ENCODE results near the gene RPTOR. TPM values are rescaled to one million over a fixed set of nuclear protein-coding genes. Genes with fewer than 3 reads are reported as not detected.

RPTOR gene
- total RNA-seq, 2 experiments from 2014 or later = 53.1 to 54.0 TPM

DNA sequence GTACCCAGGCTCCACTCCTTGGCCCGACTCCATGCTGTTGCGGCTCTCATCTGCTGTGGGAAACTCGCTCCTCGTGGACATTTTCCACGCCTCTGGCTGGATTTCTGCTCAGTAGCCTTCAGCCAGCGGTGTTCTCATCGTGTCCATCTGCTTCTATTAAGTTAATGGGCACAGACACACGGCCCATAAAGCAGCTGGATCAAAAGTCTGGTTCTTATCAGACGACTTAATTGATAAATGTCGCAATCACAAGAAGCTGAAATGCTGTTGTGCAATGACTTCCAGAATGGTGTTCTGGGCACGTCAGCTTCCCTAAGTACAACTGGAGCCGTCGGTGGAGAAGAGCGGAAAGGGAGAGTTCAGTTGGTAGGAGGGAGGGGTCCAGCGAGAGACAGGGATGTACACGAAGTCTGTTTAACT, 235.3 kb downstream of the RPTOR start:
- Mint-ChIP-seq H3K27ac (peak overlapping the region; percentile 90), H3K4me3 (no peak overlapping the region), H3K36me3 (ENCODE audit: low read depth) (peaks cover 48% of the 10 kb centered on the region), H3K9me3 (ENCODE audit: insufficient read depth) (no peaks in the 10 kb centered on the region), H3K4me1 (ENCODE audit: low read depth) (peaks cover 84% of the 10 kb centered on the region), H3K27me3 (ENCODE audit: low read depth) (no peaks in the 10 kb centered on the region)
- ChIA-PET CTCF (interaction anchor here (1.4 to 4.4 kb wide), 5 partner anchors 11 to 204 kb away, joined by 4 to 44 read pairs (median 7); no protein-coding TSS in a partner anchor), POLR2A (interaction anchor here (0.6 to 4.0 kb wide), 6 partner anchors 11 to 238 kb away, joined by 3 to 41 read pairs (median 4); no protein-coding TSS in a partner anchor)
- ATAC-seq = no peak
- DNase-seq = no peak

DNA sequence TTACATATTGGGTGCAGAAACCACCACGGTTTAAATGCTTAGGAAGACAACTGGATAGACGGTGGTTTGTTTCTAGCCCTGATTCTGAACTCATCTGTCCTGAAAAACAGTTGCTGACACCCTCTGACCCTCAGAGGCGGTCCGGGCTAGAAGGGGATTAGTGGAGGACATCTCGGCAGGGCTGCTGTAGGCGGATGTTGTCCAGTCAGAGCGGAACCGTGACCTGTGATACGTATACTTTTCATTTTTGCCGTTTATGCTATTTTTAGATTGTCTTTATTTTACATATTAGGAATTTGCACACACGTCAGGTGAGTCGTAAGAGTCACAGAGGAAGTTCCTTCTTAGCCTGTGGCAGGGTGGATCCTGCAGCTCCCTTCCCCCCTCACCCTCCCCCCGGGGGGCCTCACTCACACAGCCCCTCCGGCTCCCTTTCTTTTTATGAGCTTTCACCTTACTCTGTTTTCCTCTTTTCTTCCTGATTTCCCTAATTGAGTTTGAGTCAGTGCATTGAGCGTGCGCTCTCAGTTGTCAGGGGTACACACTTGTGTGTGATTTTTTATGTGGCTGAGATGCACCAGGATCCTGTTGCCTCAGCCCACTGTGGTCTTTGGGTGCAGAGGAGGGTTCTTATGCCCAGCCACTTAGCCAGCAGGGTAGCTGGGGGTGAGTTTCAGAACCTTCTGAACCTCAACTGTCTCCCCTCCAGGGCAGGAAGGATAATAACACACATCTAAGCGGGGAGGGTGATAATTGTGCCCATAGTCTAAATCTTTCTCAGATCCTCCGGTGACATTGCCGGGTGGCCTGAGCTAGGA, 236.0 kb downstream of the RPTOR start:
- no peaks in the 10 kb centered on the region for H3K9me3 Mint-ChIP-seq (ENCODE audit: insufficient read depth)
- no peaks in the 10 kb centered on the region for H3K27me3 Mint-ChIP-seq (ENCODE audit: low read depth)
- CTCF ChIA-PET = interaction anchor here (0.7 to 4.4 kb wide), 15 partner anchors 10 to 205 kb away, joined by 3 to 44 read pairs (median 4); no protein-coding TSS in a partner anchor
- peak; percentile 76 for DNase-seq
- peak; percentile 73 for ATAC-seq
- H3K4me3 Mint-ChIP-seq = peak overlapping the region; percentile 52
- peaks cover 48% of the 10 kb centered on the region for H3K36me3 Mint-ChIP-seq (ENCODE audit: low read depth)
- POLR2A ChIA-PET = interaction anchor here (0.6 to 4.0 kb wide), 15 partner anchors 10 to 347 kb away, joined by 3 to 41 read pairs (median 4); no protein-coding TSS in a partner anchor
- H3K4me1 Mint-ChIP-seq (ENCODE audit: low read depth) = peaks cover 85% of the 10 kb centered on the region
- peak overlapping the region; percentile 90 for H3K27ac Mint-ChIP-seq

DNA sequence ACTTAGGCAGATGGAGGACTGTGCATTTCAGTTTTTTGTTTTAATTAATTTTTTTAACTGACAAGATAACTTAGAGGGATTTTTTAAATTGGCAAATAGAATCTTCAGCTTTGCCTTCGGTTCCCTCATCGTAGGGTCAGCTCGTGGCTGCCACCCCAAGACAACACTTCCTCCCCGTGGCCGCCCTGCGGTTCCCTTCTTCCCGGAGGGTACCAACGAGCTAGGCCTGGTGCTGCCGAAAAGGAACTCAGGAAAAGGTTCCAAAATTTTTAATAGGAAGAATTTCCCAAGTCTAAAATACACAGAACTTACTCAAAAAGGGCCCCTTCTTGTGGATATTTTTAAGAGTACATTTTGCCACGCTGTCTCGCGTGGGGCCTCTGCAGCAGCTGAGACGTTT, 236.6 kb downstream of the RPTOR start:
- ATAC-seq (peak; percentile 9), DNase-seq (no peak)
- peaks cover 87% of the 10 kb centered on the region for H3K4me1 Mint-ChIP-seq (ENCODE audit: low read depth)
- peak overlapping the region; percentile 90 for H3K27ac Mint-ChIP-seq
- ChIA-PET CTCF (interaction anchor here (0.7 to 4.4 kb wide), 16 partner anchors 10 to 206 kb away, joined by 3 to 44 read pairs (median 4); no protein-coding TSS in a partner anchor), POLR2A (interaction anchor here (0.6 to 4.0 kb wide), 14 partner anchors 10 to 348 kb away, joined by 3 to 41 read pairs (median 4); no protein-coding TSS in a partner anchor)
- H3K9me3 Mint-ChIP-seq (ENCODE audit: insufficient read depth) = no peaks in the 10 kb centered on the region
- H3K27me3 Mint-ChIP-seq (ENCODE audit: low read depth) = no peaks in the 10 kb centered on the region
- peaks cover 55% of the 10 kb centered on the region for H3K36me3 Mint-ChIP-seq (ENCODE audit: low read depth)
- peak overlapping the region; percentile 52 for H3K4me3 Mint-ChIP-seq

DNA sequence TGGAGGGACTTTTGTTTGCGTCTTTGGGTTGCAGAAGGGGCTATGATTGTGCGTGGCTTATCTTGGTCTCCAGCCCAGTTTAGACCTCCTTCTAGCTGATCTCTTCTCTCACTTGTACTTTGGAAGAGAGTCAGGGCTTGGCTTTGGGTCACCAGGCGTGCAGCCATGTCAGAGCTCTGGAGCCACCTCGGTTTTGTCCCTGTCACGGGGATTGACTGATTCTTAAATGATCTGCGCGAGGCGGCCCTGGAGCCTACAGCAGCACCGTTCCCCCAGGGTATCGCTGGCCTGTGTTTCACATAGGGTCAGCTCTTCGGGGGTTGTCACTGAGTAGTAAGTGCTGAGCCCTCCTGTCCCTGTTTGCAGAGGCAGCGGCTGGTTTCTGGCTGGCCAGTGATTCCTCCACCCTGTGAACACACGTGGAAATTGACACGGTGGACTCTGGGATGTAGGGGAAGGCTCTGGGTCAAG, 237.2 kb downstream of the RPTOR start:
- Mint-ChIP-seq H3K4me1 (ENCODE audit: low read depth) (peaks cover 88% of the 10 kb centered on the region), H3K27ac (peak overlapping the region; percentile 90), H3K4me3 (peak overlapping the region; percentile 52), H3K27me3 (ENCODE audit: low read depth) (no peaks in the 10 kb centered on the region), H3K9me3 (ENCODE audit: insufficient read depth) (no peaks in the 10 kb centered on the region), H3K36me3 (ENCODE audit: low read depth) (peaks cover 54% of the 10 kb centered on the region)
- CTCF ChIA-PET = interaction anchor here (0.7 to 4.4 kb wide), 13 partner anchors 9 to 206 kb away, joined by 3 to 44 read pairs (median 4); no protein-coding TSS in a partner anchor
- no peak for DNase-seq
- ATAC-seq = no peak
- POLR2A ChIA-PET = interaction anchor here (0.7 to 4.0 kb wide), 9 partner anchors 9 to 327 kb away, joined by 3 to 41 read pairs (median 4); no protein-coding TSS in a partner anchor

DNA sequence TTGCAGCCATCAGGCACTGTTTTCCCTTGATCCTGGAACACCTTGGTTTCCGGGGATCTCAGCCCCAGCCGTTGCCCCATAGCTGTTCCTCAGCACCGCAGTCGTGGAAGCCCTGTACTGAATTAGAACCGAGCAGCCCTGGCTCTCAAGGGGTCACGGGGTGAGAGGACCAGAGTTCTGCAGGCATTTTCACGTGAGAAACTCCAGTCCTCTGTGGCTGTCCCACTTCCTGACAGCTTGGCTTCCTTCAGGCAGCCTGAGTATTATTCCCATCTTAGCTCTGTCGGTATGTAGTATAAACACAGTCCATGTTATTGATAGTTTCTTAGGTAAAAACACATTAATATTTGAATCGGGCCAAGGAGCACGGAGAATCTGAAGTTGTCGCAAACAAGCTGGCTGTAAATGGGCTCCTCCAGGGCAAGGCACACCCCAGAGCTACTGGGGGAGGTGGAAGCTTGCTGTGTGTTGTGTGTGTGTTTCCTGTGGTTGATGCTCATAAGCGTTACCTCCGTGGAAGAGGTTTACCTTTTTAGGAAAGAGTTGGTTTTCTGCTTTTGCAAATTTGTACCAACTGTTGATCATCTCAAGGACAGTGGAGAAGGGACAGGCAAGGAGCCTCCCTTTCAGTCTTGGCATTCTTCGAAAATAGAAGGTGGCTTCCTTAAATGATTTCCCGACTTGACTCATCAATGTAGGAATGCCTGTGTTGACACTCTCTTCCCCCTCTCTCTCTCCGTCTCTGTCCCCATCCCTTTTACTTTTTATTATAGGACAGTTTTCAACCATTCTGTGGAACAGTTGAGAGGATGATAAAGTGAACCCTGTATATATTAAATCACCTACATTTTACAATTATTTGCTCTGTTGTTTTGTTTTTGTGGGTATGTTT, 238.1 kb downstream of the RPTOR start:
- ChIA-PET CTCF (interaction anchor here (0.7 to 4.4 kb wide), 14 partner anchors 8 to 681 kb away, joined by 3 to 44 read pairs (median 4); partner anchors contain the start of gene GAA), POLR2A (interaction anchor here (0.6 to 4.0 kb wide), 7 partner anchors 8 to 67 kb away, joined by 3 to 41 read pairs (median 4); no protein-coding TSS in a partner anchor)
- Mint-ChIP-seq H3K27me3 (ENCODE audit: low read depth) (no peaks in the 10 kb centered on the region), H3K36me3 (ENCODE audit: low read depth) (peaks cover 54% of the 10 kb centered on the region), H3K9me3 (ENCODE audit: insufficient read depth) (no peaks in the 10 kb centered on the region), H3K4me3 (peak overlapping the region; percentile 65), H3K4me1 (ENCODE audit: low read depth) (peaks cover 92% of the 10 kb centered on the region), H3K27ac (peak overlapping the region; percentile 92)
- DNase-seq (peak; percentile 80), ATAC-seq (peak; percentile 74)

DNA sequence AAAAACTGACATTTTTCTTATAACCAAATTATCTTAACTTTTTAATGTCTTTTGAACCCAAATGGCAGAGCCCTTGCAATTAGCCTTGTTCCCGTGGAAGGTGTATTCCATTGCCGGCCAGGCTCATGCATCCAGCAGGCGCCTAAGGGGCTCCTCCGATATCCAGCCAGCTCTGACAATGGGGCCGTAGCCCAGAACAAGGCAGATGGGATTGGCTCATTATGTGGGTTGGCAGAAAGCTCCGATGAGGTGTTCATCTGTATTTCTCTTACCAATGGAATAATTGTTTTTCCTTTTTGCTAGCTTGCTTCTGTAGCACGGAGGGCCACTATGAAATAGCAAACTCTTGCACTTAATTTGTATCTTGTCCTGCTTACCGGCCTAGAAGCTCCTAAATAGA, 238.8 kb downstream of the RPTOR start:
- ChIA-PET CTCF (interaction anchor here (0.8 to 4.4 kb wide), 9 partner anchors 7 to 163 kb away, joined by 3 to 44 read pairs (median 6); no protein-coding TSS in a partner anchor), POLR2A (interaction anchor here (0.6 to 4.0 kb wide), 5 partner anchors 8 to 136 kb away, joined by 3 to 41 read pairs (median 3); no protein-coding TSS in a partner anchor)
- H3K4me1 Mint-ChIP-seq (ENCODE audit: low read depth) = peaks cover 90% of the 10 kb centered on the region
- DNase-seq = no peak
- ATAC-seq = no peak
- peaks cover 52% of the 10 kb centered on the region for H3K36me3 Mint-ChIP-seq (ENCODE audit: low read depth)
- peak overlapping the region; percentile 92 for H3K27ac Mint-ChIP-seq
- no peak overlapping the region for H3K4me3 Mint-ChIP-seq
- H3K27me3 Mint-ChIP-seq (ENCODE audit: low read depth) = no peaks in the 10 kb centered on the region
- peaks cover 2% of the 10 kb centered on the region for H3K9me3 Mint-ChIP-seq (ENCODE audit: insufficient read depth)

DNA sequence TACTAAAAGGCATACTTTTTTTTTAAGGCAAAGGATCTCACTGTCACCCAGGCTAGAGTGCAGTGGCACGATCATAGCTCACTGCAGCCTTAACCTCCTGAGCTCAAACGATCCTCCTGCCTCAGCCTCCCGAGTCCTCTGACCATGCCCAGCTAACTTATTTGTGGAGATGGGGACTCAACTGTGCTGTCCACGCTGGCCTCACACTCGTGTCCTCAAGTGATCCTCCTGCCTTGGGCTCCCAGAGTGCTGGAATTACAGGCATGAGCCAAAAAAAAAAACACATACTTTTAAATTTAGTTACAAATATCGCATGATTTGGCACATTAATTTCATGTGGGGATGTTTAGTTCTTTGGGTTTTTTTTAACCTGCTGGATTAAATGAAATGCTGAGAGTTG, 239.3 kb downstream of the RPTOR start:
- ATAC-seq (no peak), DNase-seq (no peak)
- Mint-ChIP-seq H3K27ac (peak overlapping the region; percentile 92), H3K36me3 (ENCODE audit: low read depth) (peaks cover 48% of the 10 kb centered on the region), H3K9me3 (ENCODE audit: insufficient read depth) (peaks cover 4% of the 10 kb centered on the region), H3K27me3 (ENCODE audit: low read depth) (no peaks in the 10 kb centered on the region), H3K4me1 (ENCODE audit: low read depth) (peaks cover 90% of the 10 kb centered on the region), H3K4me3 (no peak overlapping the region)
- ChIA-PET CTCF (interaction anchor here (0.8 to 4.4 kb wide), 7 partner anchors 10 to 163 kb away, joined by 3 to 22 read pairs (median 5); no protein-coding TSS in a partner anchor), POLR2A (interaction anchor here (0.6 to 1.8 kb wide), 5 partner anchors 9 to 137 kb away, joined by 3 to 6 read pairs (median 3); no protein-coding TSS in a partner anchor)

DNA sequence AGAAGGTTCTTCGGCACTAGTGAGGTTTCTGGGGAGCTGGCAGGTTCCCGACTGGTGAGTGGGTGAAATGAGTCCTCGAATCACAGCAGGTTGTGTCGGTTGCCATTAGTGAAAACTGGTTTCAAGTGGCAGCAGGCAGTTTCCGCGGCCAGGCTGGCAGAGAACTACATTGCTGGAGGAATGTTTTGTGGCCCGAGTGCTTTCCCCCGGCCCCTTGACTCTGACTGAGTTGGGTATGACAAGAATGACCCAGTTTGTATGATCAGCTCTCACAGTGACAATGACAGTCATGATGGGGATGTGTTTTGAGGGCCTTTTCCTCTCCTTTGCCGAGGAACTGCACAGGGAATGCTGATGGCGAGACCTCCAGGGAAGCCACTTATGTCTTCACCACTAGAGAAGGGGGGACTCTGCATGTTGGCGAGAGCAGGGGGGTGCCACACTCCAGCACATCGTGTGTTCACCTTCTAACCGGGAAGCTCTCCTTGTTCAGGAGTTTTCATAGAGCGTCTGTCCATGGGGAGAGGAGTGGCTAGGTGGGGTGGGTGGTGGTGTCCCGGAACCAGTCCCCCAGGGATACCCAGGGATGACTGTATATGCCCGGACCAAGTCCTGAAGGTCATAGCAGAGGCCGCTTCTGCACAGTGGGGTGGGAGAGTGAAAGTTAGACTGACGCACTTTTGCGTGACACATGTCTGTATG, 241.0 kb downstream of the RPTOR start:
- Mint-ChIP-seq H3K27me3 (ENCODE audit: low read depth) (no peaks in the 10 kb centered on the region), H3K27ac (peak overlapping the region; percentile 79), H3K4me3 (no peak overlapping the region), H3K9me3 (ENCODE audit: insufficient read depth) (peaks cover 4% of the 10 kb centered on the region), H3K4me1 (ENCODE audit: low read depth) (peaks cover 92% of the 10 kb centered on the region), H3K36me3 (ENCODE audit: low read depth) (peaks cover 43% of the 10 kb centered on the region)
- ChIA-PET POLR2A (interaction anchor here (0.6 to 1.8 kb wide), 6 partner anchors 11 to 802 kb away, joined by 3 to 6 read pairs (median 3); no protein-coding TSS in a partner anchor), CTCF (interaction anchor here (0.6 to 4.1 kb wide), 4 partner anchors 11 to 114 kb away, joined by 3 to 22 read pairs (median 4); no protein-coding TSS in a partner anchor)
- DNase-seq = no peak
- ATAC-seq = no peak

DNA sequence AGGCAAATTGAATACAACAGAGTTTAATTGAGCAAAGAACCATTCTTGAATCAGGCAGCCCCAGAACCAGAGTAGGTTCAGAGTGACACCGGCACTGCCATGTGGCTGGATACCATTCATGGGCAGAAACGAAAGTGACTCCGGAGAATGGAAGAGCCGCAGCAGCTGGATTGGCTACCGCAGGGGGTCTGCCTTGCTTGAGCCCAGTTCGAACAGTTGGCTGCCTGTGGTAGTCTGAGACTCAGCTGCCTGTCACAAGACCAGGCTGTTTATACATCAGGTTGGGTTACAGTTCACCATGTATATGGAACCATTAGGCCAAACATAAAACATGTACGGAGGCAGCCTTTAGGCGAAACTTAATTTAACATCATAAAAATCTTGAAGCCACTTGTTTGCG, 241.8 kb downstream of the RPTOR start:
- POLR2A ChIA-PET = interaction anchor here (0.6 to 0.7 kb wide), 2 partner anchors 21 to 801 kb away, joined by 3 read pairs; no protein-coding TSS in a partner anchor
- ATAC-seq = no peak
- peaks cover 4% of the 10 kb centered on the region for H3K9me3 Mint-ChIP-seq (ENCODE audit: insufficient read depth)
- no peak overlapping the region for H3K27ac Mint-ChIP-seq
- no peak for DNase-seq
- H3K4me1 Mint-ChIP-seq (ENCODE audit: low read depth) = peaks cover 93% of the 10 kb centered on the region
- H3K27me3 Mint-ChIP-seq (ENCODE audit: low read depth) = no peaks in the 10 kb centered on the region
- no peak overlapping the region for H3K4me3 Mint-ChIP-seq
- CTCF ChIA-PET = interaction anchor here (1.2 kb wide), 1 partner anchor 23 kb away, joined by 3 read pairs; no protein-coding TSS in a partner anchor
- H3K36me3 Mint-ChIP-seq (ENCODE audit: low read depth) = peaks cover 45% of the 10 kb centered on the region

DNA sequence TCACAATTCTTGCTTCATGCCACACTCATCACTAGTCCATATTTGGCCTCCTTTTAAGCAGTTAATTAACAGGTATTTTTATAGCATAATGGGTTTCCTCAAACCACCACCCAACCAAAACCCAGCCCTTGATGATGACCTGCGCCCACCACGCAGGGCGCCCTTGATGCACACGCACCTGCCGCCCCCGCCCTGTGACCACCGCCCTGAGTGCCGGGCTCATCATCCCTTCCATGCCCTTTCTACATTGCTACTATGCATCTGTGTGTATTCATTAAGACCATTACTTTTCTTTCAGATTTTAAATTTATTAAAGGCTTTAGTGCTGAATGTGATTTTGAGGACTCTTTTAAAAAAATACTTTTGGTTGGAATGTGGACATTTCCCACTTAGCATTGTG, 242.2 kb downstream of the RPTOR start:
- CTCF ChIA-PET = interaction anchor here (0.9 to 1.2 kb wide), 2 partner anchors 23 to 105 kb away, joined by 3 read pairs; no protein-coding TSS in a partner anchor
- Mint-ChIP-seq H3K4me1 (ENCODE audit: low read depth) (peaks cover 93% of the 10 kb centered on the region), H3K9me3 (ENCODE audit: insufficient read depth) (peaks cover 4% of the 10 kb centered on the region), H3K4me3 (no peak overlapping the region), H3K27me3 (ENCODE audit: low read depth) (no peaks in the 10 kb centered on the region), H3K27ac (peak overlapping the region; percentile 34), H3K36me3 (ENCODE audit: low read depth) (peaks cover 47% of the 10 kb centered on the region)
- POLR2A ChIA-PET = no interaction called here
- no peak for DNase-seq
- no peak for ATAC-seq

Measured in activated CD8-positive, alpha-beta T cell treated with anti-CD3 and anti-CD28 coated beads, Interleukin-2, amount 10 ng/mL, durations not matched to agents 7 days and 5 days (primary cell).